ENCODE results near the gene CRBN.

The CRBN gene

GRCh38 chr3:3134750-3135448, 44.6 kb downstream of the CRBN start:
- H3K36me3 ChIP-seq (ENCODE audit: control insufficient read depth, insufficient read depth, low read length): peaks cover 73% of the 10 kb centered on the region
- no peak overlapping the region for H3K9ac ChIP-seq (ENCODE audit: low read depth, low read length)
- H3K9me3 ChIP-seq (ENCODE audit: control insufficient read depth, insufficient read depth, low read length): no peaks in the 10 kb centered on the region
- H3K27ac ChIP-seq (ENCODE audit: low read depth, low read length): no peak overlapping the region
- H3K4me3 ChIP-seq (ENCODE audit: low read depth, low read length): no peak overlapping the region
- H3K4me1 ChIP-seq (ENCODE audit: control insufficient read depth, insufficient read depth, low read length): no peaks in the 10 kb centered on the region
- no peaks in the 10 kb centered on the region for H3K27me3 ChIP-seq (ENCODE audit: control insufficient read depth, insufficient read depth, low read length)

GRCh38 chr3:3133500-3133899, 46.0 kb downstream of the CRBN start:
- Histone ChIP-seq H3K27ac (ENCODE audit: low read depth, low read length) (no peak overlapping the region), H3K9ac (ENCODE audit: low read depth, low read length) (no peak overlapping the region), H3K27me3 (ENCODE audit: control insufficient read depth, insufficient read depth, low read length) (no peaks in the 10 kb centered on the region), H3K4me1 (ENCODE audit: control insufficient read depth, insufficient read depth, low read length) (no peaks in the 10 kb centered on the region), H3K9me3 (ENCODE audit: control insufficient read depth, insufficient read depth, low read length) (no peaks in the 10 kb centered on the region), H3K4me3 (ENCODE audit: low read depth, low read length) (no peak overlapping the region), H3K36me3 (ENCODE audit: control insufficient read depth, insufficient read depth, low read length) (peaks cover 73% of the 10 kb centered on the region)

GRCh38 chr3:3129579-3129978, 49.9 kb downstream of the CRBN start:
- Histone ChIP-seq H3K9me3 (ENCODE audit: control insufficient read depth, insufficient read depth, low read length) (no peaks in the 10 kb centered on the region), H3K27me3 (ENCODE audit: control insufficient read depth, insufficient read depth, low read length) (no peaks in the 10 kb centered on the region), H3K27ac (ENCODE audit: low read depth, low read length) (no peak overlapping the region), H3K36me3 (ENCODE audit: control insufficient read depth, insufficient read depth, low read length) (peaks cover 42% of the 10 kb centered on the region), H3K4me3 (ENCODE audit: low read depth, low read length) (no peak overlapping the region), H3K9ac (ENCODE audit: low read depth, low read length) (no peak overlapping the region), H3K4me1 (ENCODE audit: control insufficient read depth, insufficient read depth, low read length) (peaks cover 8% of the 10 kb centered on the region; the same call in 1 of the 2 replicates)

- Histone ChIP-seq H3K9me3 (ENCODE audit: control insufficient read depth, insufficient read depth, low read length) (no peaks in the 10 kb centered on the region), H3K27me3 (ENCODE audit: control insufficient read depth, insufficient read depth, low read length) (no peaks in the 10 kb centered on the region), H3K36me3 (ENCODE audit: control insufficient read depth, insufficient read depth, low read length) (peaks cover 29% of the 10 kb centered on the region), H3K4me3 (ENCODE audit: low read depth, low read length) (peak overlapping the region; percentile 95), H3K9ac (ENCODE audit: low read depth, low read length) (peak overlapping the region; percentile 99), H3K4me1 (ENCODE audit: control insufficient read depth, insufficient read depth, low read length) (peaks cover 8% of the 10 kb centered on the region; the same call in 1 of the 2 replicates), H3K27ac (ENCODE audit: low read depth, low read length) (peak overlapping the region; percentile 94)
Observed at GRCh38 chr3:3127432-3128010, 52.0 kb downstream of the CRBN start.

GRCh38 chr3:3126477-3127431, 52.7 kb downstream of the CRBN start, which contains the start of gene TRNT1:
TRNT1 (plus strand) TSS chr3:3126940; CDS start chr3:3129041, 2,101 bp downstream.
- Histone ChIP-seq H3K36me3 (ENCODE audit: control insufficient read depth, insufficient read depth, low read length) (peaks cover 29% of the 10 kb centered on the region), H3K4me1 (ENCODE audit: control insufficient read depth, insufficient read depth, low read length) (peaks cover 8% of the 10 kb centered on the region; the same call in 1 of the 2 replicates), H3K27ac (ENCODE audit: low read depth, low read length) (peak within 1 kb of the TSS; percentile 94), H3K4me3 (ENCODE audit: low read depth, low read length) (peak within 1 kb of the TSS; percentile 95), H3K27me3 (ENCODE audit: control insufficient read depth, insufficient read depth, low read length) (no peaks in the 10 kb centered on the region), H3K9ac (ENCODE audit: low read depth, low read length) (peak within 1 kb of the TSS; percentile 99), H3K9me3 (ENCODE audit: control insufficient read depth, insufficient read depth, low read length) (no peaks in the 10 kb centered on the region)

- peaks cover 8% of the 10 kb centered on the region; the same call in 1 of the 2 replicates for H3K4me1 ChIP-seq (ENCODE audit: control insufficient read depth, insufficient read depth, low read length)
- H3K27me3 ChIP-seq (ENCODE audit: control insufficient read depth, insufficient read depth, low read length): no peaks in the 10 kb centered on the region
- peak overlapping the region; percentile 94 for H3K27ac ChIP-seq (ENCODE audit: low read depth, low read length)
- H3K36me3 ChIP-seq (ENCODE audit: control insufficient read depth, insufficient read depth, low read length): peaks cover 25% of the 10 kb centered on the region
- H3K4me3 ChIP-seq (ENCODE audit: low read depth, low read length): peak overlapping the region; percentile 95
- H3K9me3 ChIP-seq (ENCODE audit: control insufficient read depth, insufficient read depth, low read length): no peaks in the 10 kb centered on the region
- peak overlapping the region; percentile 83 for H3K9ac ChIP-seq (ENCODE audit: low read depth, low read length)
Observed at GRCh38 chr3:3125977-3126376, 53.5 kb downstream of the CRBN start.

GRCh38 chr3:3119393-3119851, 60.1 kb downstream of the CRBN start:
- Histone ChIP-seq H3K4me1 (ENCODE audit: control insufficient read depth, insufficient read depth, low read length) (no peaks in the 10 kb centered on the region), H3K9me3 (ENCODE audit: control insufficient read depth, insufficient read depth, low read length) (no peaks in the 10 kb centered on the region), H3K36me3 (ENCODE audit: control insufficient read depth, insufficient read depth, low read length) (no peaks in the 10 kb centered on the region), H3K4me3 (ENCODE audit: low read depth, low read length) (no peak overlapping the region), H3K9ac (ENCODE audit: low read depth, low read length) (no peak overlapping the region), H3K27me3 (ENCODE audit: control insufficient read depth, insufficient read depth, low read length) (no peaks in the 10 kb centered on the region), H3K27ac (ENCODE audit: low read depth, low read length) (no peak overlapping the region)

- Histone ChIP-seq H3K4me3 (ENCODE audit: low read depth, low read length) (no peak overlapping the region), H3K4me1 (ENCODE audit: control insufficient read depth, insufficient read depth, low read length) (no peaks in the 10 kb centered on the region), H3K27me3 (ENCODE audit: control insufficient read depth, insufficient read depth, low read length) (no peaks in the 10 kb centered on the region), H3K9ac (ENCODE audit: low read depth, low read length) (no peak overlapping the region), H3K36me3 (ENCODE audit: control insufficient read depth, insufficient read depth, low read length) (no peaks in the 10 kb centered on the region), H3K9me3 (ENCODE audit: control insufficient read depth, insufficient read depth, low read length) (no peaks in the 10 kb centered on the region), H3K27ac (ENCODE audit: low read depth, low read length) (no peak overlapping the region)
Observed at GRCh38 chr3:3117651-3118050, 61.8 kb downstream of the CRBN start.

- Histone ChIP-seq H3K27ac (ENCODE audit: low read depth, low read length) (no peak overlapping the region), H3K4me1 (ENCODE audit: control insufficient read depth, insufficient read depth, low read length) (peaks cover 18% of the 10 kb centered on the region), H3K36me3 (ENCODE audit: control insufficient read depth, insufficient read depth, low read length) (no peaks in the 10 kb centered on the region), H3K27me3 (ENCODE audit: control insufficient read depth, insufficient read depth, low read length) (no peaks in the 10 kb centered on the region), H3K4me3 (ENCODE audit: low read depth, low read length) (no peak overlapping the region), H3K9ac (ENCODE audit: low read depth, low read length) (no peak overlapping the region), H3K9me3 (ENCODE audit: control insufficient read depth, insufficient read depth, low read length) (no peaks in the 10 kb centered on the region)
Observed at GRCh38 chr3:3113042-3113709, 66.3 kb downstream of the CRBN start.

- Histone ChIP-seq H3K9ac (ENCODE audit: low read depth, low read length) (peak overlapping the region; percentile 23; the same call in 1 of the 2 replicates), H3K4me3 (ENCODE audit: low read depth, low read length) (no peak overlapping the region), H3K4me1 (ENCODE audit: control insufficient read depth, insufficient read depth, low read length) (peaks cover 18% of the 10 kb centered on the region), H3K36me3 (ENCODE audit: control insufficient read depth, insufficient read depth, low read length) (no peaks in the 10 kb centered on the region), H3K27me3 (ENCODE audit: control insufficient read depth, insufficient read depth, low read length) (no peaks in the 10 kb centered on the region), H3K9me3 (ENCODE audit: control insufficient read depth, insufficient read depth, low read length) (no peaks in the 10 kb centered on the region), H3K27ac (ENCODE audit: low read depth, low read length) (peak overlapping the region; percentile 26)
Observed at GRCh38 chr3:3110749-3111361, 68.6 kb downstream of the CRBN start.

Measured in HUES48 (cell line).